HUDEP-2 (cell line): Measurements from ENCODE around the gene ISCA2.
A peak's percentile ranks its signal among the peaks of the same experiment; 100 is the strongest.
"Not testable (repeated sequence)": the region's sequence is repeated elsewhere in the genome, so short reads cannot be mapped to it uniquely, and the experiment has no call there.

Experiments used
- DNase-seq, 76 experiments: peaks; one replicate each; lab custom pipeline; 2025; ENCODE audit not compliant: unreplicated experiment in 76 of 76; lab: John Stamatoyannopoulos, UW

The ISCA2 gene

GRCh38 chr14:74525361-74525851 is 31.8 kb downstream of the ISCA2 start:
- no peak for DNase-seq

GRCh38 chr14:74526854-74527585 is 33.5 kb downstream of the ISCA2 start:
- DNase-seq: no peak

DNA sequence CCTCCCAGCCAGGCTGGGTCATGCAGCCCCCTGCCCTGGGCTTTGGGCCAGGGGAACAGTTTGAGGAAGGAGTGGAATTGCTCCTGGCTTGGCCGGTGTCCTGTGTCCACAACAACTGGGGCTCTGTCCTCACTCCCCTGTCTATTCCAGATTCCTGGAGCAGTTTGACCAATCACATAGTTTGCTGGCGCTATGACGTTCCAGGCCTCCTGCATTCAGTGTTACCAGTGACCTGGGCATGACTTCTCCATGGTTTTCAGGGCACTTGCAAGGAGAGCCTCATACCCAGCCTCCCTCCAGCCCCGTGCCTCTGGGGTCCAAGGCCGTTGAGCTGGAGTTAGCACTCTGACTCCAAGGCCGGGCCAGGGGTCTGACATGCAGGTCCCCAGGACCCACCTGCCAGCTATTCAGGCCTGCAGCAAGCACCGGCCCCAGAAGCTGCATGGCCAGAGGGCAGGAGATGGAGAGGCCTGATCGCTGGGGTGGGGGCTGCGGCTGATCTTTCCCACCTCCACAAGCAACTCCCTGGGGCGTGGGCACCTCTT is 34.2 kb downstream of the ISCA2 start:
- no peak for DNase-seq

DNA sequence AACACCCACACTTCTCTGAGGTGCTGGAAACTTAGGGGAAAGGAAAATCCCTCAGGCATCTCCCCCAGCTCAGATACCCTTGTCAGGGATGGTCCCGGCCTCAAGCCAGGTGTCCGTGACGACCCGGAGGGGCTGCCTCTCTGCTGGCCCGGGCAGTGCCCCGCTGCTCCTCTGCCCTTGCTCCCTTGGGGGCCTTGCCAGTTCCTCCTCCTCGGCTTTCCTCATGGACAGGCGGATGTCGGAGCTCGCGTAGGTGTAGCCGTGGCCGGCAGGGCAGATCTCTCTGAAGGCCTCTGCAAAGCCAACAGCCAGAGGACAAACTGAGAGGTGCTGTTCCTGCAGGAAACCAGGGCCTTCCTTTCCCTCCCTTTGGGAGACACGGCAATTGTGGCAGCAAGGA is 34.8 kb downstream of the ISCA2 start:
- DNase-seq: no peak

DNA sequence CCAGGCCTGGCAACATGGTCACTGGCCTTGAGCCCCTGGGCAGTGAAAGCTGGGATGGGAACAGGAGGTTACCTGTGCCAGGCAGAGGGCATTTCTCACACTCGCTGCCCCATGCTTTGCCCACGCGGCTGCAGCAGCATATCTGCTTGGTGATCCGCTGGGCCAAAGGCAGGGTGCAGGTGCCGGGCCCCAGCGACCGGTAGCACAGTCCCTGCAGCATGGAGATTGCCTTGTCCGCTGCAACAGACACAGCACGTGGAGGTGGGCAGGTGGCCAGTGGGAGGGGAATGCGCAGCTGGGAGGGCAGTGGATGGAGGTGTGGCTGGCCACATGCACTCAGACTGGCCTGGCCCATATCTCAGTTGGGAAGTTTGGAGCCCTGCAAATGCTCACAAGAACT is 35.3 kb downstream of the ISCA2 start:
- DNase-seq: peak in 2 of 76 experiments; percentile 10 to 16

DNA sequence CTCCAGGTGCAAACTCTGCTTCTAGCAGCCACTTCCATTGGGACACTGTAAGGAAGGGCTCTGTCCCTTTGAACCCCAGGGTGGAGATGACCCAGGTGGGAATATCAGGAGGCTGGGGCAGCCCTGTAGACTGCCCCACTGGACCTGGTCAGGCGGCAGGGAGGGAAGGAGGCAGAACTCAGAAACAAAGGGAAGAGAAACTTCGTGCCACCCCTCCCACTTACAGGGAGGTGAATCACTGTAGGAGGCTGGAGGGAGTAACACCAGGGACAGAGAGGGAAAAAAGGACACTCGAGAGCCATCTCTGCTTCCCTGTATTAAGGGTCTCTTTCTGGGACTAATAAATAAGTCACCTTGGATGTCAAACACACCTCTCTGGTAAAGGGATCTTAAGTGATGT is 37.4 kb downstream of the ISCA2 start:
- no peak for DNase-seq

- peak in 21 of 76 experiments; percentile 4 to 51 (median 16) for DNase-seq
Measured at GRCh38 chr14:74531467-74531866, 37.9 kb downstream of the ISCA2 start.

DNA sequence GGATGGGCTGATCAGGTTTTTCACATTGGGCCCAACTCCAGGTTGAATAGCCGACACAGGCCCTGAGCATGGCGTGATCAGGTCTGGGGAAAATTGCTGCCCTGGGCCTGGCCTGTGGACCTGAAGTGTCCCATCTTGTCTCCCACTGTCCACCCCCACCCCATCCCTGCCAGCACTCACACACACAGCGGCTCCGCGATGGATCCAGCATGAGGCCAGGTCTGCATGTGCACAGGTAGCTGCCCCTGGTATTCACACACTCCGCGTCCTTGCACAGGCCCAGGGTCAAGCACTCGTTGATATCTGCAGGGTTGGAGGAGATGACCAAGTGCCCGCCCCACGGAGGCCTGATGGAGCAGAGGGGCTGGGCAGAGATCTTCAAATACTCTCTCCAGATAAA is 38.7 kb downstream of the ISCA2 start:
- DNase-seq: no peak

DNA sequence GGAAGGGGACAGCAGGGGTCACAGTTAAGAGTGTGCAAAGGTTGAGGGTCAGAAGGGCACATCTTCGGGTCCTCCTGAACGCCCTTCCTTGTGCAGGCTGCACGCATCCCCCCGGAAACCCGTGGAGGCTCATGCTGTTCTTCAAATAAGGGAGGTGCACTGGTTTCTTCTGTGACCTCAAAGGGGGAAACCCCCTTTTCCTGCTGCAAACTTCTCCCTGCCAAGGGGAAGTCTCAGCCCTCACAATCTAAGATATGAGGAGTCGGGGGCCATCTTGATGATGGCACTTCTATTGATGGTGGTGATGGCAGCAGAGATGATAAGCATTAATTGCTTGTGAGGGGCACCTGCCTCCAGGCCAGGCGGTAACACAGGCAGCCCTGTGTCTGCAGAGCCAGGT is 40.0 kb downstream of the ISCA2 start:
- no peak for DNase-seq

- DNase-seq: no peak
Measured at GRCh38 chr14:74535756-74536325, 42.3 kb downstream of the ISCA2 start.

- DNase-seq: not testable (repeated sequence)
Measured at GRCh38 chr14:74536336-74536735, 42.8 kb downstream of the ISCA2 start.

- DNase-seq: no peak
Measured at GRCh38 chr14:74538411-74539391, 45.1 kb downstream of the ISCA2 start.

GRCh38 chr14:74539503-74539902 is 45.9 kb downstream of the ISCA2 start:
- no peak for DNase-seq

GRCh38 chr14:74541225-74541624 is 47.7 kb downstream of the ISCA2 start:
- no peak for DNase-seq

DNA sequence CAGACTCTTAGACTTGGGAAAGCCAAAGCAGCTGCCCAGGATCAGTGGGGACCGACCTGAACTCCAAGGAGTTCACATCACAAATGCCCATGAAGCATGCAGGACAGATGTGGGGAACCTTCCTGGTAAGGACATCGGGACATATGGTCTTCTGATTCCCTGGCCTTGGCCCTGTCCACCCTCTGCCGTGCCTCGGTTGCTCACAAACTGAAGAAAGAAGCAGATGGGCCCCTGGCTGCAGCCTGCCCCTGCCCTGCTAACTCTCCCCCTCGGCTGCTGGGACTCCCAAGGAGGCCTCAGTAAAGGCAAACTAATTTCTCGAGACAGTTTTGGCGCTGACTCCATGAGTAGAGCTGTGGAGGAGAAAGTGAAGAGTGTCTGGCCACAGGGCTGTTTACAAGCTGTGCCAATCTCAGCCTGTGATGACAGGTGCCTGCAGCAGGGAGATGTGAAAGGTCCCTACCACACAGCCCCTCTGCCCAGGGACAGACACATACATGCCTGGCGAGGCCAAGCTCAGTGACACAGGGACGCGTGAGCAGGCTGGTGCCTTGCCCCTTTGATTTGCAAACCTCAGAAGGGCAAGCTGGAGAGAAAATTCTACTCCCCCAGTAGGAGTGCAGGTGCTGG is 48.6 kb downstream of the ISCA2 start:
- no peak for DNase-seq

- DNase-seq: no peak
Measured at GRCh38 chr14:74543771-74544438, 50.3 kb downstream of the ISCA2 start.

DNA sequence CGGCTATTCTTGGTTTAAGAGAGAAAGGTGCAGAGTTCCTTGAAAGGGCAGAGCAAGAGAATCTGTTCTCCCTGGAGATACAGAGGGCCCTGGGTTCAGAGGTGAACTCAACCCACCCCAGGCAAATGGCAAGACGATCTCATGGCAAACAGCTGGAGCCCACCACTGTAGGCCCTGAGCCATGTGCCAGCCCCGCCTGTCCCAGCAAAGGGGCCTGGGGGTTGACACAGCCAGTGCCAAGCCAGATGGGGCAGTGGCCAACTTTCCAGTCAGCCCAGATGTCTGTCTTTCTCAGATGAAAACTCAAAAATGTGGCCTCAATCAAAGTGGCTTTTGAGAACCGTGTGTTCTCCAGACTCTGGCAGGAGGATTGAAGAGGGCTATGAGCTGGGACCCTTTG is 51.8 kb downstream of the ISCA2 start:
- DNase-seq: no peak

DNA sequence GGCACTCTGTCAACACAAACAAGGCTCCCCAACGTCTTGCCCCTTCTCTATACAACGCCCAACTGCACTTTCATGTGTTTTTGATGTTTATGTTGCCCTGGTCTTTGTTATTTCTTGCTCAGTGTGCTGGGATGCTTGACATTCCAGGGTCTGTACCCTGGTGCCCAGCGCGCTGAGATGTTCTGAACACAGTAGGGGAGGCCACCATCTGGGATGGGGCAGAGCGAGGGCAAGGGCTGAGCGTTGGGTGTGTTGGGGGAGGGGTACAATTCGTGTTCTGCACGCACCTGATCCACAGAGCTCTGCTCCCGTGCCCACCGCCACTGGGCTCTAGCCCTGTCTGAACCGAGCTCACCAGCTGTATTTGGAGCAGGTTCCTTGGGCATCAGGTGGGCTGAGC is 52.9 kb downstream of the ISCA2 start:
- no peak for DNase-seq
